Left hindlimb (tissue), 1 donor: ENCODE results near the gene RASA3.
"Not testable (repeated sequence)": the region's sequence is repeated elsewhere in the genome, so short reads cannot be mapped to it uniquely, and the experiment has no call there.

ENCODE experiments used
- DNase-seq: peaks from one replicate; pipeline ENCODE4 v3.0.0-alpha.2; 2018

Gene RASA3

GRCh38 chr13:114142137-114142550, 9.7 kb upstream of the RASA3 start:
- no peak for DNase-seq

- DNase-seq, result no peak
Measured at GRCh38 chr13:114141261-114141996, 9.0 kb upstream of the RASA3 start.

DNA sequence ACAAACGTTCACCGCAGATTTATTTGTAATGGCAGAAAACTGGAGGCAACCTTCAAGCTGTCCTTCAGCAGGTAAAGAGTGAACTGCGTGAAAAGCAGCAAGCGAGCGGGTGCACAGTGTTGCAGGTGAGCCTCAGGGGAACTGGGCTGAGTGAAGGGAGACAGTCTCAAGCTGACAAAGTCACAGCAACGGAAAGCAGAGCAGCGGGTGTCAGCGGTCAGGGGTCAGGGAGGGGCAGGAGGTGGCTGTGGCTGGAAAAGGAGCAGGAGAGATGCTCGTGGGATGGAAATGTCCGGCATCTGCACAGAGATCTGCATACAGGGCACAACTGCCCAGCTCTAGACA, 8.5 kb upstream of the RASA3 start:
- no peak for DNase-seq

DNA sequence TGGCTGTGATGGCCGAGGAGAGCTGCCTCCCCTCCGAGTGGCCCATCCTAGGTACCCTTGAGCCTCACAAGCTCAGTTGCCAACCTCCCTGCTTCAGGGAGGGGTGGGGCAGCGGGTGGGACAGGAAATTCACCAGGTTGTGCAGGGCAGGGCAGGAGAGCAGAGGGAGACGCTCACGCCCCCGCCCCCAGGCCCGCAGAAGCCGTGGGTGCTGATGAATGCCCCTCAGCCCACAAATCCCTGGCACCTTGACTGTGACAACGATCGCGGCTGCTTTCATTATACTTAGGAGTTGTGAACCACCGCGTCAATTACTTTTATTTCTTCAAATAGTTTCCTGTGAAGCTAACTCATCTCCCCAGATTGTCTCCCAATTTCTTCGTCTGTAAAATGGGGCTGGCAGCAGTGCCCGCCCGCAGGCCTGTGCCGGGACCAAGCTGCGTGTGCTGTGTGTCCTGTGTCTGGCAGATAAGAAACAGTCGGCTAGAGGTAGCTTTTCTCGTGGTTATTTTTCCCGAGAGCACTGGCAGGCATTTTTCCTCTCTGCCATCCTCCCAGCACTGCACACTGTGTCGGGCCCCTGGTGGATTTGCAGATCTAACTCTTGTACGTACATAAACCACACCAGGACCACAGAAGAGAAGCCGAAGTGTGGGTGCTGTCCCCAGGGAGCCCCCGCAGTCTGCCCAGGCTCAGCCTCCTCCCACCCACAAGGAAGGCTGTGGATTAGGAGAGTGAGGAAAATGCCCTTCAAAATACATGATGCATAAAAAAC, 7.9 kb upstream of the RASA3 start:
- DNase-seq, result no peak

DNA sequence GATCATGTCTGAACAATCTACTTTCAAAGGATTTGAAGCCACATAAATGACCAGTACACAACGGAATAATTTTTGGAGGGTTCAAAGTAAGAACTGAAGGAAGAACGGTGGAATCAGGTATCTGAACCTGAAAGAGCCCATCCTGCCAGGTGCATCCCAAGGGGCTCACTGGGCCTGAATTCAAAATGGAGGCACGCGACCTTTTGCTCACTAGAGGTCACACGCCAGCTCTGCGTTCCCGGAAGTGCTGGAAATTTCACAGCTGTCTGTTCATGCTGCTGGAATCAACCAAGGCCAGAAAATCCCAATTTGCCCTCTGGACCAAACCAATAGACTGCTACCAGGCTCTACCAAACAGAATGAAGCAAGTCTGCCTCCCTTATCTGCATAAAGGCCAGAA, 4.2 kb upstream of the RASA3 start:
- no peak for DNase-seq

DNA sequence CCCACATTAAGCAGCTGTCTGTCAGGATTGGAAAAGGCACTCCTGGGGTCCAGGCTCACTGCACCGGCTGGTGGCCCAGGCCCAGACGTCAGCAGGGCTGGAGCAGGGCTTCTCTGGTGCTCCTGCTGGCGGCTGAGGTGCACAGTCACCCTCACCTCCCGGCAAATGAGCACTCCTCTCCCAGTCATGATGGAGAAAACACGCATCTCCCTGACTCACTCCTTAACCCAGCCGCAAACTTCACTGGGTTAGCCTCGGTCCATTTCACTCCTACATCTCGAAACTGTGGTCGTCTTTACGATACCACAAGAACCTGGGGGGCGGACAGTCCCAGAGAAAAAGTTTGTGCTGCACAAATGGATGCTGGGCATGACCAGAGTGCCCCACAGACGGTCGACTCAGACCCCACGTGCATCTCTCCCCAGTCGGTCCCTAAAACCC, 3.3 kb upstream of the RASA3 start:
- no peak for DNase-seq

DNA sequence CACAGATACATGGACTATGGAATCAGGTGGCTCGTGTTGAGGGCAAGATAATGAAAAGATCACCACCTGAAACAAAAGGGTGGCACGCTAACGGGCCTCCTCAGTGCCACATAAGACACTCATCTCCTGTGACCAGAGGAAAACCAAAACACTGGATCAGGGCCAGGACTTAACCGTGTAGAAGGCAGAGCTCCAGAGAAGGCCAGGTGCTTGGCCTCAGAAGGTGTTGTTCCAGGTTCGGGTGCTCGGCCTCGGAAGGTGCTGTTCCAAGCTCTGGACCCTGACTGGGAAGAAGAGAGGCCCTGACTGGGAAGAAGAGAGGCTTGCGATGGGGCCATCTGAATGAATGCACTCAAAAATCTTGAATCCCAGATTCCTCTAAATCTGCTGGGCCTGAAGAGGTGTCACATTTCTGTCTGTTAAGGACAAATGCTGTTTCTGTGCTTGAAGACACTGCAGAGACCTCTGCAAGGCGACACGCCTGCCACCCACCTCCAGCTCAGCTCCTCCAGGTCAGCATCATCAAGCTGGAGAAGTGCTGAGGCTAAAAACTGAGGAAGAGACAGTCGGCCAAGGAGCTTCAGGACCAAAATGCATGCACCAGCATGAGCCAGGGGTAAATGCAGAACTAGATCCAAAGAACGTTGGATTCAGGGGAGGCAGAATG, 2.7 kb upstream of the RASA3 start:
- no peak for DNase-seq

- DNase-seq, result no peak
Measured at GRCh38 chr13:114134111-114134943, 1.9 kb upstream of the RASA3 start.

- DNase-seq, result not testable (repeated sequence)
Measured at GRCh38 chr13:114133552-114133951, 1.1 kb upstream of the RASA3 start.

- not testable (repeated sequence) for DNase-seq
Measured at GRCh38 chr13:114133126-114133525, 703 bp upstream of the RASA3 start.

DNA sequence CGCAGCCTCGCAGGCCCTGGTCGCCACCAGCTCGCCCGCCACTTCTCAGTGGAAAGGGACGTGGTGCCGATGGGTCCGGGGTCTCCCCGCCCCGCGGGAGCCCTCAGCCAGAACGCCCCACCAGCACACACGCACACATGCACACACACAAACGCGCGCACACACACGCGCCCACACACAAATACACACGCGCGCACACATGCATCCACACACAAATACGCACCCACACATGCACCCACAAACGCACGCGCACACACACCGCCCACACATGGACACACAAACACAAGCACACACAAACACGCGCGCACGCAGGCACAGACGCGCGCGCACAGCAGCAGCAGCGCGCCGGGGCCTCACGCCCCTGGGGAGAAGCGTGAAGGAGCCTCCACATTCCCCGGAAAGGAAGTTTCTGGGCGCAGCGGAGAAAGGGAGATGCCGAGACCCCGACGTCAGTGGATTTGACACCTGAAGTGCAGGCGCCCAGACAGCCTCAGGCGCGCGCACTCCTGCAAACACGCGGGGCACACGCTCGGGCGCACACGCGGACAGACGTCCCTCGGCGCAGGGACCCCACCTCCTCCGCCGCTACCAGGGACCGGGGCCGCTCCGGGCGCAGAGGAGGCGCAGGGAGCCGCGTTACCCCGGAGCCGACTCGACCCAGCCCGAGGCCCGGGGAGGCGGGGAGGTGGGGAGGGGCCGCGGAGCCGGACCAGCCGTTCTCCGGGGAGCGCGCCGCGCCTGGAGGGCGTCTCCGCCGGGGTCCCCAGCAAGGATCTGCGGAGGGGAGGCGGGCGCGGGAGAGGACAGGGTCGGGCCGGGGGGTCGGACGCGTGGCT, 622 bp downstream of the RASA3 start:
- DNase-seq, result peak; percentile 65

DNA sequence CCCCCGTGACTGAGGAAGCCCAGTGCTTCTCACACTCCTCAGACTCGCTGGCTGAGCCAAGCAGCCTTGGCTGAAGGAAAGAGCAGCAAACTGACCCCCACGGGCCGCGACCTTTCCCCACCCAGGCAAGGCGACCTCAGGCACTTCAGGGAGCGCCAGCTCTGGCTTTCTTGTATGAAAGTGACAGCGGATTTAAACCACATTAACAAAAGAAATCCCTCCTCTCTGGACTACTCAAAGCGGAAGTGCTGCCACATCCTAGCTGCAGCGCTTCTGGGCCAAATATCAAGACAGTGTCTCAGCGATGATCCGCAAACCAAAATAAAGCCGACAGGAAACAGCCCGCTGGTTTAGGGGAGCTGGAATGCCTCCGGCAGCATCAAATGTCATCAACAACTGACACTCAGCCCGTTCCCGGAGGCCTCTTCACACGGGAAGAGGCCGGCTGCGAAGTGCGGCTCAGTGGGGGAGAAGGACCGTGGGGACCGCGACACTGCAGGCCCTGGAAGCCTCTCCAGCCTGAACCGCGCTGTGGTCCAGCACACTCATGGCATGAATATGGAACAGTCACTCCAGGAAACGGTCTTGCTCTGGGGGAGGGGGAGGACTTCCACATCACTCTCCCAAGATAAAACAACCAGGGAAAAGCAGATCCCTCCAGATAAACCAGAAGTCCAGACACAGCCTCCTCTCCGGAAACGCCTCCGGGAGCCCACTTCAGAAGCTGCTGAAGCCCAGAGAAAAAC, 1.4 kb downstream of the RASA3 start:
- peak; percentile 74 for DNase-seq

- DNase-seq, result no peak
Measured at GRCh38 chr13:114130131-114130836, 2.1 kb downstream of the RASA3 start.

- no peak for DNase-seq
Measured at GRCh38 chr13:114129649-114130062, 2.8 kb downstream of the RASA3 start.

GRCh38 chr13:114128624-114129522, 3.5 kb downstream of the RASA3 start:
- DNase-seq, result peak; percentile 76

DNA sequence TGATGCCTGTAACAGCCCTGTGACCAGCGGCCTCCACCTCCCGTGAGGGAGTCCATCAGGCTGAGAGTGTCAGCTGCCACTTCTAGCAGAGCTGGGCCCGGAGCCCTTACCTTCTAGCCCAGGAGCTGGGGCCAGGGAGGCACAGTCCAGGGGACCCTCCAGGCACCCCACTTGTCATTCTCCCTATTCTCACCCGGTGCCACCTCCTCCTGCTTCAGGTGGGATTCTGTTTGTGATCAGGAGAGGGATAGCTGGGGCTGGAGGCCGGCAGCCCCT, 4.1 kb downstream of the RASA3 start:
- no peak for DNase-seq

GRCh38 chr13:114127473-114128347, 4.7 kb downstream of the RASA3 start:
- DNase-seq, result no peak

DNA sequence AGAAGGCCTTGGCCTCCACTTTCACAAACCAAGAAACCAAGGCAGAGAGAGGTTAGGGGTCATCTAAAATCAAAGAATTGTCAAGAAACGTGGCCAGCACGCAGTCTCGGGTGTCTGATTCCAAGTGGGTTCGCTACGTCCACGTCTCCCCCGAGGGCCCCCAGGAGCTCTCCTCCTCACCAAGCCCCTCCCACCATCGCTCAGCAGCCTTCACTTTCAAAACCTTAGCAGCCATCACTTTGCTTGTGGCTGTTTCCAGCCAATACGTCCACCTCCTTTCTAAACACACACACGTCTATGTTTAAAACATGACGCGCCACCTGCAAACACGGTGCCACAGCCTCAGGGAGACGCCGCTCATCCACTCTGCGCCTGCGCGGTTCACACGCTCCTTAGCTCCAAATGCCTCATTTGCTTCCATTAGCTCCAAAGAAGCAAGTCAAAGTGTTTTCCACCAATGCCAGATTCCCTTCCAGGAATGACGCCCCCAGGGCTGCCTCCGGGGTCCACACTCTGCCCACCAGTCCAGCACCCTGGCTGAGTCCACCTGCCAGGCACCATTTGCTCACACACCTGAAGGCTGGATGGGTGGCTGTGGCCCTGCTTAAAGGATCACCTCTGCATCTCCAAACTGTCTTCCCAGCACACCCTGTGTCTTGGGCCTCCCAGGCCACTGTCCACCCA, 5.5 kb downstream of the RASA3 start:
- no peak for DNase-seq
